ENCODE results near the gene PTPN21. TPM values are rescaled to one million over a fixed set of nuclear protein-coding genes. Genes with fewer than 3 reads are reported as not detected.

Gene PTPN21
- polyA plus RNA-seq, 2 of the 4 experiments (the other 2 are of a cell fraction): 6.5 to 8.3 TPM

GRCh38 chr14:88518592-88519512, 36.0 kb downstream of the PTPN21 start:
- Histone ChIP-seq H3K4me1 (peaks cover 24% of the 10 kb centered on the region), H3K4me3 (no peak overlapping the region), H3K9me3 (no peaks in the 10 kb centered on the region), H3K4me2 (no peak overlapping the region; the same call in 2 of the 3 replicates), H3K27ac (no peak overlapping the region)
- POLR2A ChIA-PET: no interaction called here
- WGBS (ENCODE audit: missing lambda C conversion rate): 70% methylated on average over 5 of the region's 5 CpGs
- TF ChIP-seq FOSL2 (IDR thresholded peaks at IDR 0.05) (0 out of 2 replicates have a peak, but pooled peaks have one; percentile 25), FOSL2 (CRISPR knock-in tag; IDR thresholded peaks at IDR 0.05) (peak; percentile 50), MAFK (IDR thresholded peaks at IDR 0.05; ENCODE audit: partially characterized antibody) (peak; percentile 82), EHF (CRISPR knock-in tag; IDR thresholded peaks at IDR 0.05) (no peak)
- FAIRE-seq: no peak
- CTCF ChIA-PET: no interaction called here
- ATAC-seq: no peak
- DNase-seq (ENCODE audit: low read depth in 1 of 2, low spot score in 1 of 2): peak in 1 of 2 experiments; percentile 15

GRCh38 chr14:88516861-88517357, 37.9 kb downstream of the PTPN21 start:
- FAIRE-seq (no peak), DNase-seq (ENCODE audit: low read depth in 1 of 2, low spot score in 1 of 2) (no peak), ATAC-seq (no peak)
- POLR2A ChIA-PET: no interaction called here
- Histone ChIP-seq H3K4me1 (peaks cover 20% of the 10 kb centered on the region), H3K9me3 (no peaks in the 10 kb centered on the region), H3K4me2 (no peak overlapping the region), H3K4me3 (no peak overlapping the region), H3K27ac (no peak overlapping the region)
- CTCF ChIA-PET: interaction anchor here (0.6 kb wide), 1 partner anchor 44 kb away, joined by 3 read pairs; no protein-coding TSS in a partner anchor
- TF ChIP-seq HES2 (IDR thresholded peaks at IDR 0.05) (no peak), EHF (CRISPR knock-in tag; IDR thresholded peaks at IDR 0.05) (no peak), KDM5A (IDR thresholded peaks at IDR 0.05) (no peak), MAFK (IDR thresholded peaks at IDR 0.05; ENCODE audit: partially characterized antibody) (no peak), CEBPB (IDR thresholded peaks at IDR 0.05) (no peak), ATOH8 (CRISPR knock-in tag; IDR thresholded peaks at IDR 0.05; ENCODE audit: low read depth) (no peak), ZC3H11A (IDR thresholded peaks at IDR 0.05) (no peak), EHMT2 (IDR thresholded peaks at IDR 0.05; ENCODE audit: low read depth) (no peak), SMC3 (IDR thresholded peaks at IDR 0.05) (no peak), RCOR1 (IDR thresholded peaks at IDR 0.05; ENCODE audit: low read depth, low read length) (no peak), HOXB13 (CRISPR knock-in tag; IDR thresholded peaks at IDR 0.05; ENCODE audit: low read depth) (no peak), ZNF302 (CRISPR knock-in tag; IDR thresholded peaks at IDR 0.05) (no peak), MAX (IDR thresholded peaks at IDR 0.05) (no peak), PHF8 (IDR thresholded peaks at IDR 0.05; ENCODE audit: borderline replicate concordance, low read depth) (no peak), POLR2AphosphoS2 (conservative IDR thresholded peaks at IDR 0.05; ENCODE audit: low read length) (no peak), RARB (CRISPR knock-in tag; IDR thresholded peaks at IDR 0.05) (no peak), BHLHE40 (IDR thresholded peaks at IDR 0.05; ENCODE audit: low read depth, low read length) (no peak)
- 88% methylated on average over 7 of the region's 7 CpGs for WGBS (ENCODE audit: missing lambda C conversion rate)

GRCh38 chr14:88515499-88516221, 39.1 kb downstream of the PTPN21 start:
- ATAC-seq (no peak), FAIRE-seq (no peak), DNase-seq (ENCODE audit: low read depth in 1 of 2, low spot score in 1 of 2) (no peak)
- no peak for TF ChIP-seq SMC3 (IDR thresholded peaks at IDR 0.05)
- no peak for TF ChIP-seq CHD2 (IDR thresholded peaks at IDR 0.05; ENCODE audit: low read length, partially characterized antibody)
- no peak for TF ChIP-seq MAX (IDR thresholded peaks at IDR 0.05)
- no peak for TF ChIP-seq ATOH8 (CRISPR knock-in tag; IDR thresholded peaks at IDR 0.05; ENCODE audit: low read depth)
- no peak for TF ChIP-seq MYC (IDR thresholded peaks at IDR 0.05; ENCODE audit: borderline replicate concordance, low read length)
- TF ChIP-seq HEYL (CRISPR knock-in tag; IDR thresholded peaks at IDR 0.05): no peak
- TF ChIP-seq PBX3 (IDR thresholded peaks at IDR 0.05): no peak
- TF ChIP-seq RCOR1 (IDR thresholded peaks at IDR 0.05; ENCODE audit: low read depth, low read length): no peak
- no peak for TF ChIP-seq USF2 (IDR thresholded peaks at IDR 0.05)
- TF ChIP-seq NR3C1 (IDR thresholded peaks at IDR 0.05): no peak
- ChIA-PET CTCF (interaction anchor here (0.8 to 1.1 kb wide), 2 partner anchors 12 to 22 kb away, joined by 3 read pairs; no protein-coding TSS in a partner anchor), POLR2A (no interaction called here)
- Histone ChIP-seq H3K9me3 (no peaks in the 10 kb centered on the region), H3K4me3 (no peak overlapping the region), H3K4me1 (peaks cover 15% of the 10 kb centered on the region; the same call in 1 of the 3 replicates), H3K27ac (no peak overlapping the region), H3K4me2 (no peak overlapping the region)
- 79% methylated on average over 1 of the region's 1 CpG for WGBS (ENCODE audit: missing lambda C conversion rate)
